K562 (cell line): ENCODE data around the gene ZNF629. TPM values are rescaled to one million over a fixed set of nuclear protein-coding genes. Genes with fewer than 3 reads are reported as not detected.

ENCODE experiments used
- CREM ChIP-seq: IDR thresholded peaks from 2 replicates; pipeline ENCODE4 v1.6.1; 2014; ENCODE audit warnings: antibody characterized with exemption, low read depth
- GABPA ChIP-seq: fragments of 200-800 bp; sonication (Bioruptor generic); conservative IDR thresholded peaks from 2 replicates; pipeline ENCODE4 v1.6.1; 2016; ENCODE audit warnings: low read depth, missing genetic modification characterization, missing compliant biosample characterization
- HNRNPLL ChIP-seq: fragments of 200-400 bp; formaldehyde crosslinking; IDR thresholded peaks from 2 replicates; pipeline ENCODE4 v1.6.1; 2017; ENCODE audit warnings: low read length, low read depth, mild to moderate bottlenecking; ENCODE audit not compliant: poor library complexity, severe bottlenecking
- KDM5B ChIP-seq: fragments of 200-600 bp; sonication (generic); IDR thresholded peaks from 2 replicates; pipeline ENCODE4 v1.6.1; 2012; ENCODE audit warnings: low read depth, mild to moderate bottlenecking, moderate library complexity, low read length, control low read depth, inconsistent platforms; ENCODE audit not compliant: insufficient replicate concordance
- POLR2AphosphoS2 ChIP-seq: IDR thresholded peaks from 2 replicates; pipeline ENCODE4 v1.6.1; 2012; ENCODE audit warnings: low read length, improper control_type of control experiment
- POLR2AphosphoS5 ChIP-seq: IDR thresholded peaks from 2 replicates; pipeline ENCODE4 v1.6.1; 2011; ENCODE audit warnings: mild to moderate bottlenecking, low read depth, low read length, moderate library complexity; ENCODE audit not compliant: control insufficient read depth, insufficient read depth
- RBBP5 ChIP-seq: fragments of 200-600 bp; sonication (generic); IDR thresholded peaks from 2 replicates; pipeline ENCODE4 v1.6.1; 2012; ENCODE audit warnings: borderline replicate concordance, mild to moderate bottlenecking, low read length, control low read depth, inconsistent platforms; ENCODE audit not compliant: insufficient read depth, poor library complexity, severe bottlenecking
- RCOR1 ChIP-seq, 2 experiments: IDR thresholded peaks; 2 replicates each; pipeline ENCODE4 v1.6.1; 2012; ENCODE audit warnings: low read depth in 2 of 2, low read length in 2 of 2, borderline replicate concordance in 1 of 2, improper control_type of control experiment in 1 of 2
- RFX1 ChIP-seq: fragments of 450-650 bp; IDR thresholded peaks from 2 replicates; pipeline ENCODE4 v1.6.1; 2016; ENCODE audit warnings: mild to moderate bottlenecking, moderate library complexity
- SMAD3 ChIP-seq: fragments of 450-650 bp; formaldehyde crosslinking; conservative IDR thresholded peaks from 2 replicates; pipeline ENCODE4 v1.4.0; 2020; ENCODE audit warnings: mild to moderate bottlenecking
- SPI1 ChIP-seq: IDR thresholded peaks from 2 replicates; pipeline ENCODE4 v1.6.1; 2011; ENCODE audit warnings: low read depth, low read length, control low read depth, borderline replicate concordance
- polyA plus RNA-seq, 8 experiments: library from polyadenylated mRNA; depleted of rRNA in 4 of 8; stranded (reverse) in 5 of 8; unstranded in 3 of 8; fragments of >200 nt; fragmentation: Nextera tagmentation in 2 of 8; fragmentation: Illumina TruSeq in 1 of 8; extraction: Ambion mirVana in 2 of 8; extraction: Trizol in 1 of 8; gene quantifications; 2 replicates each; pipeline versions ENCODE4 v1.2.1 to v1.2.3, GENCODE V29; 2011 to 2014; ENCODE audit warnings: inconsistent platforms in 1 of 8, missing spikeins in 1 of 8
- total RNA-seq, 7 experiments: library from RNA; depleted of rRNA in 6 of 7; stranded (reverse); fragments of >200 nt in 6 of 7; fragmentation: Illumina TruSeq in 2 of 7; extraction: Trizol in 2 of 7; gene quantifications; 2 replicates each; pipeline versions ENCODE4 v1.2.1 to v1.2.3, GENCODE V29; 2011 to 2021; ENCODE audit warnings: low replicate concordance in 1 of 7
- TF ChIP-seq, protein P1 (sequence below): fragments of 150-350 bp; conservative IDR thresholded peaks from 2 replicates; pipeline ENCODE4 v1.6.1; 2014; ENCODE audit warnings: low read length
- TF ChIP-seq, protein P2 (sequence below): fragments of 200-800 bp; sonication (Bioruptor generic); IDR thresholded peaks from 2 replicates; pipeline ENCODE4 v1.6.1; 2017; ENCODE audit warnings: missing genetic modification characterization, missing compliant biosample characterization
- TF ChIP-seq, protein P3 (sequence below): fragments of 450-650 bp; formaldehyde crosslinking; IDR thresholded peaks from 2 replicates; pipeline ENCODE4 v1.4.0; 2022; ENCODE audit warnings: mild to moderate bottlenecking, moderate library complexity
- TF ChIP-seq, protein P4 (sequence below), 3 experiments: fragments of 200-800 bp in 1 of 3; sonication (Bioruptor generic) in 1 of 3; sonication (generic) in 1 of 3; formaldehyde crosslinking in 1 of 3; IDR thresholded peaks; 2 replicates each; pipeline versions ENCODE4 v1.6.1 to v1.8.0; 2016 to 2022; ENCODE audit warnings: mild to moderate bottlenecking in 2 of 3, missing compliant biosample characterization in 2 of 3, missing genetic modification characterization in 2 of 3, missing genetic modification reagents in 1 of 3

ZNF629 gene
- total and polyA plus RNA-seq, 9 of the 15 experiments (the other 6 are each of a cell fraction or from before 2014, with no cell fraction given): 0.44 to 18.8 (median 7.4) TPM

DNA sequence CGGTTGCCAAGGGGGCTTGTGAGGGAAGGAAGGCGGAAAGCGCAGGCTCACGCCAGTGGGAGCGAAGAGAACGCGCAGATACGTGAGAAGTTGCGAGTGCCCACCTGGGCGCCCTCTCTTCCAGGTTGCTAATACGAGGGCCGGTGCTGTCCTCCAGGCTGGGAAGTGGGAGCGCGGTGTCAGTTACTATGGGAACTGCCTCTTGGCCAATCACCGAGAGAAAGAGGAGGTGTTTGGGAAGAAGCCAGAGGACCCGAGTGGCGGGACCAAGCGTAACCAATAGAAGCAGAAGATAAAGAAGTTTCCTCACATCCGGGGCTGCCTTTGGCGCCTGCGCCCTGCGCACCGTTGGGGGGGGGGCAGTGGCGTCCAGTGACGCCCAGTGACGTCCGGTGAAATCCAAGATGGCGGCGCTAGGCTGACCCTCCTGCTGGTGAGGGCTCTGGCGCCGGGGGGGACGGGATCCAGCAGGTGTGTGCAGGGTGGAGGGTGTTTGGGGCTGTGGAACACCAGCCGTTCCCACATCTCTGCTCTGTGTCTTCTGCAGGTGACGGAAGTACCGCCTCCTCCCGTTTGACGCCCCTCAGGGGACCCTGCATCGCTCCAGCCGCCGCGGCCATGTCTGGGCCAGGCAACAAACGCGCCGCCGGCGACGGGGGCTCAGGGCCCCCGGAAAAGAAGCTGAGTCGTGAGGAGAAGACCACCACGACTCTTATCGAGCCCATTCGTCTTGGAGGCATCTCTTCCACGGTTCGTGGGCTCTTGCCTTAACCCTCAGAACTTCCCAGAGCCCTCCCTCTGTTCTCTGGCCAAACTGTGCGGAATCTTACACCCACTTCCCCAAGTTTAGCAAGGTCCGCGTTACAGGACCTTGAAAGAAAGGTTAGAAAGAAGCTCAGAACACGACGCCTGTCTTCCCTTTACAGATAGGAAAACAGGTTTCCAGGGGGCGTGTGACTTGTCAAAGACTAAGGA is 24.8 kb downstream of the ZNF629 start, which contains the start of the genes CFAP119 and RNF40 (continued):
- TF ChIP-seq, protein P1, sequence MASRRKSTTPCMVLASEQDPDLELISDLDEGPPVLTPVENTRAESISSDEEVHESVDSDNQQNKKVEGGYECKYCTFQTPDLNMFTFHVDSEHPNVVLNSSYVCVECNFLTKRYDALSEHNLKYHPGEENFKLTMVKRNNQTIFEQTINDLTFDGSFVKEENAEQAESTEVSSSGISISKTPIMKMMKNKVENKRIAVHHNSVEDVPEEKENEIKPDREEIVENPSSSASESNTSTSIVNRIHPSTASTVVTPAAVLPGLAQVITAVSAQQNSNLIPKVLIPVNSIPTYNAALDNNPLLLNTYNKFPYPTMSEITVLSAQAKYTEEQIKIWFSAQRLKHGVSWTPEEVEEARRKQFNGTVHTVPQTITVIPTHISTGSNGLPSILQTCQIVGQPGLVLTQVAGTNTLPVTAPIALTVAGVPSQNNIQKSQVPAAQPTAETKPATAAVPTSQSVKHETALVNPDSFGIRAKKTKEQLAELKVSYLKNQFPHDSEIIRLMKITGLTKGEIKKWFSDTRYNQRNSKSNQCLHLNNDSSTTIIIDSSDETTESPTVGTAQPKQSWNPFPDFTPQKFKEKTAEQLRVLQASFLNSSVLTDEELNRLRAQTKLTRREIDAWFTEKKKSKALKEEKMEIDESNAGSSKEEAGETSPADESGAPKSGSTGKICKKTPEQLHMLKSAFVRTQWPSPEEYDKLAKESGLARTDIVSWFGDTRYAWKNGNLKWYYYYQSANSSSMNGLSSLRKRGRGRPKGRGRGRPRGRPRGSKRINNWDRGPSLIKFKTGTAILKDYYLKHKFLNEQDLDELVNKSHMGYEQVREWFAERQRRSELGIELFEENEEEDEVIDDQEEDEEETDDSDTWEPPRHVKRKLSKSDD: peak; percentile 65; the same call in 1 of the 2 replicates
- TF ChIP-seq RCOR1 (IDR thresholded peaks at IDR 0.05; ENCODE audit: borderline replicate concordance in 1 of 2, low read depth in 2 of 2, low read length in 2 of 2) (peak in 1 of 2 experiments; percentile 41; a peak in 1 of 4 replicates), SPI1 (peak; percentile 68; the same call in 1 of the 2 replicates), POLR2AphosphoS2 (no peak), KDM5B (peak; percentile 87), GABPA (tag) (peak; percentile 83), CREM (peak; percentile 92), POLR2AphosphoS5 (peak; percentile 79), SMAD3 (no peak), HNRNPLL (peak; percentile 47), RFX1 (peak; percentile 98), RBBP5 (peak; percentile 80)
- TF ChIP-seq, protein P2, sequence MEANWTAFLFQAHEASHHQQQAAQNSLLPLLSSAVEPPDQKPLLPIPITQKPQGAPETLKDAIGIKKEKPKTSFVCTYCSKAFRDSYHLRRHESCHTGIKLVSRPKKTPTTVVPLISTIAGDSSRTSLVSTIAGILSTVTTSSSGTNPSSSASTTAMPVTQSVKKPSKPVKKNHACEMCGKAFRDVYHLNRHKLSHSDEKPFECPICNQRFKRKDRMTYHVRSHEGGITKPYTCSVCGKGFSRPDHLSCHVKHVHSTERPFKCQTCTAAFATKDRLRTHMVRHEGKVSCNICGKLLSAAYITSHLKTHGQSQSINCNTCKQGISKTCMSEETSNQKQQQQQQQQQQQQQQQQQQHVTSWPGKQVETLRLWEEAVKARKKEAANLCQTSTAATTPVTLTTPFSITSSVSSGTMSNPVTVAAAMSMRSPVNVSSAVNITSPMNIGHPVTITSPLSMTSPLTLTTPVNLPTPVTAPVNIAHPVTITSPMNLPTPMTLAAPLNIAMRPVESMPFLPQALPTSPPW: peak; percentile 93
- TF ChIP-seq, protein P3, sequence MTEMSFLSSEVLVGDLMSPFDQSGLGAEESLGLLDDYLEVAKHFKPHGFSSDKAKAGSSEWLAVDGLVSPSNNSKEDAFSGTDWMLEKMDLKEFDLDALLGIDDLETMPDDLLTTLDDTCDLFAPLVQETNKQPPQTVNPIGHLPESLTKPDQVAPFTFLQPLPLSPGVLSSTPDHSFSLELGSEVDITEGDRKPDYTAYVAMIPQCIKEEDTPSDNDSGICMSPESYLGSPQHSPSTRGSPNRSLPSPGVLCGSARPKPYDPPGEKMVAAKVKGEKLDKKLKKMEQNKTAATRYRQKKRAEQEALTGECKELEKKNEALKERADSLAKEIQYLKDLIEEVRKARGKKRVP (CRISPR knock-in tag): peak; percentile 30; the same call in 1 of the 2 replicates
- TF ChIP-seq, protein P4, sequence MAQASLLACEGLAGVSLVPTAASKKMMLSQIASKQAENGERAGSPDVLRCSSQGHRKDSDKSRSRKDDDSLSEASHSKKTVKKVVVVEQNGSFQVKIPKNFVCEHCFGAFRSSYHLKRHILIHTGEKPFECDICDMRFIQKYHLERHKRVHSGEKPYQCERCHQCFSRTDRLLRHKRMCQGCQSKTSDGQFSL (CRISPR knock-in tag; IDR thresholded peaks at IDR 0.05): peak; percentile 96
- TF ChIP-seq, protein P4 (tag; IDR thresholded peaks at IDR 0.05): peak in 1 of 2 experiments; percentile 73; a peak in 1 of 4 replicates
